HUDEP-2 (cell line): Measurements from ENCODE around the gene ORC6.
"Not testable (repeated sequence)": the region's sequence is repeated elsewhere in the genome, so short reads cannot be mapped to it uniquely, and the experiment has no call there.

ENCODE experiments used
- DNase-seq, 76 experiments: peaks; one replicate each; lab custom pipeline; 2025; ENCODE audit not compliant: unreplicated experiment in 76 of 76; lab: John Stamatoyannopoulos, UW

The ORC6 gene, protein sequence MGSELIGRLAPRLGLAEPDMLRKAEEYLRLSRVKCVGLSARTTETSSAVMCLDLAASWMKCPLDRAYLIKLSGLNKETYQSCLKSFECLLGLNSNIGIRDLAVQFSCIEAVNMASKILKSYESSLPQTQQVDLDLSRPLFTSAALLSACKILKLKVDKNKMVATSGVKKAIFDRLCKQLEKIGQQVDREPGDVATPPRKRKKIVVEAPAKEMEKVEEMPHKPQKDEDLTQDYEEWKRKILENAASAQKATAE

DNA sequence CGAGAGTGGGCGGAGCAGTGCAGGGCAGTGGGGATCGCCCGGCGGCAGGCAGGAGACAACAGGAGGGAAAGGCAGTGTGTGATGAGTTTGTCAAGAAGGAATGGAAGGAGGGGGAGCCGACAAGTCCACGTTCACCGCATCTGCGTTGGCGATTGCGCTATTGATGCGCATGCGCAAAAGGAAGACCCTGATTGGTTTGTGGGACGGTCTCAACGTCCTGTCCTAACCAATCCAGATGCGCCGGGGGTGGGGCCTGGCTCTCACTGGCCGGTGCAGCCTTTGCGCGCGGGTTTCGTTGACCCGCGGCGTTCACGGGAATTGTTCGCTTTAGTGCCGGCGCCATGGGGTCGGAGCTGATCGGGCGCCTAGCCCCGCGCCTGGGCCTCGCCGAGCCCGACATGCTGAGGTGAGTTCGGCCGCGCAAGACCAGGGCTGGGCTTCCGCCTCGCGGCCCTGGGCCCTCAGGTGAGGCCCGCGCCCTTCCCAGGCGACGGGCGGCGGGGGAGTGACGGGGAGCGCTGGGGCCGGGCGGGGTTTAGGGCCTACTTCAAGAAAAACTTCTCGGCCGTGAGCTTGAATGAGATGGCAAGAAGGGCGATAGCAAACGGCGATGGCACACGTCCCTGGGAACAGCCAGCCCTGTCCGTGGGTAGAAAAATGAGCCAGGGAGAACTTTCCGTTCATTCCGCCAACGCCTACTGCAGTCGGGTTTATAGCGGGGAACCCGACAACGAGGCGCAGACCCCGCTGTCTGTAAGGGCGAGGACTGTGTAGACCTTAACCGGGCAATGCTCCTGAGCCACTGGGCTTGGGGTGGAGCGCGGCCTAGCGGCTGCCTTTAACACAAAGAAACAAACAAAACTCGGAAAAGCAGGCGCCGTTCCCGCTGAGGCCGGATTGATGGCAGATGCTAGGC lies at the start of gene ORC6:
ORC6 (plus strand) TSS at position 295 of the 916 bp plus-strand sequence; CDS start at position 342, 47 bp downstream.
- DNase-seq = peak; percentile 78 to 99 (median 94)

DNA sequence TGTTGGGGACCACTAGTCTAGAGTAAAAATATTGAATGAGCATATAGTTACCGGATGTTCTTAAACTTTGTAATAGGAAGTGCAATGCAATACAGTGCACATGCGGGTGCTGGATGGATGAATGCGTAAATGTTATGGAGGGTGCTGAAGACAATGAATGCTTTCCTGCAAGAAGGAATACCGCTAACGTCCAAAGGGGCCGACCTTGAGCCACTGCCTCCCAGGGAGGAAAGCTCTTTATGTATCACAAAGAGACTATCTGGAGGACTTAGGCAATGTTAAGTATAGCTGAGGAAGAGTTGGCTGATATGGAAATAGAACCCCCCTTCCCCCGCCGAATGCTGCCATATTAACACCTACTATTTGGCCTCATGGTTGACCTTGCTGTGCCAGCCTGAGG lies 40.8 kb upstream of the ORC6 start:
- no peak for DNase-seq

DNA sequence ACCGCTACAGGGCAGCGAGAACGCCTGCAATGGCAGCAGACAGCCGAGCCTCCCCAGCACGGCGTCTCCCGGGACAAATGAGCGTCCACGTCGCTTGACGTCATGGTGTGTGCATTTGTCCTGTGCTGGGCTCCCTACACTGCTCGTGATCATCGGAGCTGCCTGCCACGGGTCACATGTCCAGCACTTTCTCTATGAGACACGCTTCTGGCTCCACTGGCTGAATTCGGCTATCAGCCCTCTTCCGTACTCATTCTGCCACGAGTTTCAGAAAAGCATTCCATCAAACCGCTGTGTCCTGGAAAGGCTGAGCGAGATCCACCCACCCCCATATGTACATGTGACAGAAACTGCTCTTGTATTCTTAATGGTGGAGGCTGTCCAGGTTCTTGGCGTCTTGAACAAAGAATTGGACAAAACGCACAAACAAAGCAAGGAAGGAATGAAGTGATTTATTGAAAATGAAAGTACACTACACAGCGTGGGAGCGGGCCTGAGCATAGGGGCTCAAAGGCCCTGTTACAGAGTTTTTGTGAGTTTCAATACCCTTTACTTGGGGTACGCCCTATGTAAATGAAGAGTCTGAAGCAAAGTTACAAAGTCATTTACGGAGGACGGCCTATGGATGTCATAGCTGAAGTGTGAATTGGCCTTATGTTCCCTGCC lies 39.7 kb upstream of the ORC6 start:
- no peak for DNase-seq

DNA sequence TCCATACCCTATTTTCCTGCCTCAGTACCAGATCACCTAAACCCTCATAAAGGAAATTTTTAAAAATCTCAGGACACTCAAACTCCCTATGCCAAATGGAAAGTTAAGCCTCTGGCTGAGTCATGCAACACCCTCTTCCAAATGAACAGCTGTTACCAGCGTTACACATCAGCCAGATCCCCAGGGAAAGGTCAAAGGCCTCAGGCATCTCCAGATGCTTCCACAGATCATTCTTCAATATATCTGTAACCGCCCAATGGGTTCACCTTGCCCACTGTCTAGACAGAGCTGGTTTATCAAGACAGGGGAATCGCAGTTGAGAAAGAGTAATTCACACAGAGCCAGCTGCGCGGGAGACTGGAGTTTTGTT lies 39.2 kb upstream of the ORC6 start:
- DNase-seq = no peak

DNA sequence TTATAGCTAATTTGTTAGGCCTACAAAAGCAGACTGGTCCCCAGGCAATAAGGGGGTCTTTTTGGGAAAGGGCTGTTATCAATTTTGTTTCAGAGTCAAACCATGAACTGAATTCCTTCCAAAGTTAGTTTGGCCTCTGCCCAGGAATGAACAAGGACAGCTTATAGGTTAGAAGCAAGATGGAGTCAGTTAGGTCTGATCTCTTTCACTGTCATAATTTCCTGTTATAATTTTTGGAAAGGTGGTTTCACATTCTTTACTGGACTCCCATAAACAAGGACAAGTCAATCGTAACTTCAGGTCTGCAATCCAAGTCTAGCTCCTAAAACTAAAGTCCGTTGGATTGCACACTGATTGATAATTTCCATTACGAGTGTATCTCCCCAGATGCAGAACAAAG lies 38.2 kb upstream of the ORC6 start:
- no peak for DNase-seq

DNA sequence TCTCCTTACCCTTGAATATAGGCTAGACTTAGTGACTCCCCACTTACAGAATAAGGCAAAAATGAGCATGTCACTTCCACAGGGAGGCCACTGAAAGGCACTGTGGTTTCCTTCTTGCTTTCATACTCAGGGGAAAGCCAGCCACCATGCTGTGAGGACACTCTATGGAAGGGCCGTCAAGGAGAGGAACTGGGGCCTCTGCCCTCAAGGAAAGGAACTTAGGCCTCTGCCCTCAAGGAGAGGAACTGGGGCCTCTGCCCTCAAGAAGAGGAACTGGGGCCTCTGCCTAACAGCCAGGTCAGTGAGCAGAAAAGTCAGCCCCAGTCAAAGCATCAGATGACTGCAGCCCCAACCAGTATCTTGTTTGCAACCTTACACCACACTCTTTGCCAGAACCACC lies 30.5 kb upstream of the ORC6 start:
- no peak for DNase-seq

DNA sequence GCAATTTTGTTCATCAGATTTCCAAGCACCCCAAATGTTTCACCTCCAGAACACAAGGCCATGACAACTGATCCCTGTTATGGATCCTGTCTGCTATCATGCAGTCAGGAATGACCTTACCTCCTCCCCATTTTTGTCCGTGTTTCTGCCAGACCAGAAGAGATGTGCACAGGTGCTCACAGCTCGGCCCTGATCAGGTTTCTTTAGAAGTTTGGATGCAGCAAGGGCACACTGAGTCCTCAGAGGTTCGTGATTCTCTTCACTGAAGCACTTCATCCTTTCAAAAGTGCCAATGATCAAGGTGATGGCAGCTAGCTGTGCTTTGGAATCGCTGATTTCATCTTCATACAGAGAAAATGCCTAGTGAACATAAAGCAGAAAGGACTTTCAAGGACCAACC lies 27.3 kb upstream of the ORC6 start:
- DNase-seq = no peak

DNA sequence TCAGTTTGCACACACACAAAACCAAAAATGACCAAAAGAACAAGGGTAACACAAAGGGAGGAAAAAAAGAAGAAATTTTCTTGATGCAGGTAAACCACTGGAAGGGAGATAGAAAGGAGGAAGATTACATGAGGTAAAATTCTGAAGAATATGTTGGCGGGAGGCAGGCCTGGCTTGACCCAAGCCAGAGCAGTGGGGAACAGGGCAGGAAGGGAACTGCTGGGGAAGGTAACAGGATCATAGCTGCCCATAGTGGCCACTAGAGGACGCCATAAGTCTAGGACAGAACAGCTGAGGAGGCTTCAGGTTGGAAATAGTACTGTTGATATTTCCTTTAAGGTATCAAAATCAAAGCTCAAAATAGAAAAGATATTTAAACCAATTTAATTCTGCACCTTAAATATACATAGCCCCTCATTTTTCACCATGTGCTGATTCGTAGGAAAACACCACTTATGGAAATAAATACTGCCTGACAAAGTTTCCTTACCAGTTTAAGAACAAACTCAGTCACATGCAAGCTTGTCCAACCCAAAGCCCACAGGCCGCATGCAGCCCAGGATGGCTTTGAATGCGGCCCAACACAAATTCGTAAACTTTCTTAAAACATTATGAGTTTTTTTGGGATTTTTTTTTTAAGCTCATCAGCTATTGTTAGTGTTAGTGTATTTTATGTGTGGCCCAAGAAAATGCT lies 16.0 kb upstream of the ORC6 start:
- peak in 49 of 76 experiments; percentile 4 to 66 (median 32) for DNase-seq

DNA sequence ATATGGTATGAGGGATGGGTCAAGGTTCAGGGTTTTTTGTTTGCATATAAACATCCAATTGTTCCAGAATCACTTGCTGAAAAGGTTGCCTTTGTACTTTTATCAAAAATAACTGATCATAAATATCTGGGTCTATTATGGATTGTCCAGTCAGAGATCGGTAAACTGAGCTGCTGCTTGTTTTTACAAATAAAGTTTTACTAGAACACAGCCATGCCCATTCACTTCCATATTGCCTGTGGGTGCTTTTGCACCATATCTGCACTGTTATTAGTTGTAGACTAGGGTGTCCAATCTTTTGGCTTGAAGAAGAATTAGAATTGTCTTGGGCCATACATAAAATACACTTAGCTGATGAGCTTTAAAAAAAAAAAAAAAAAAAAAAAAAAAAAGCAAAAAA lies 11.5 kb upstream of the ORC6 start:
- DNase-seq = not testable (repeated sequence)

DNA sequence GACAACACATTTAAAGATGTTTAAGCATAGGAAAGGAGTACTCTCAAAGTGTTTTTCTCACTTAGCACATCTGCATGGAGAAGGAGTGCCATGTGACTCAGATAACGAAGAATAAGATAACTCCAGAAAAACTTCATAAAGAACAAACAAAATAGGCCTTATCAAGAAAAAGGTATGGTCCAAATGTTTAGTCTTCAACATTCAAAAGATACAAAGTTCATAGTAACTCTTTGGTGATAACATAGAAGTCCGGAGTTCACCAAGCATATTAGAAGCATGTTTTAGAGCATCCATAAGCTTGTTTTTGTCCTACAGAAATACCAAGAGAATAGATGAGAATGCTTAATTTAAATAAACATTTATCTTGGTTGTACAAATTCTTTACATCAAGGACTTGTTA lies 7.6 kb upstream of the ORC6 start:
- not testable (repeated sequence) for DNase-seq

DNA sequence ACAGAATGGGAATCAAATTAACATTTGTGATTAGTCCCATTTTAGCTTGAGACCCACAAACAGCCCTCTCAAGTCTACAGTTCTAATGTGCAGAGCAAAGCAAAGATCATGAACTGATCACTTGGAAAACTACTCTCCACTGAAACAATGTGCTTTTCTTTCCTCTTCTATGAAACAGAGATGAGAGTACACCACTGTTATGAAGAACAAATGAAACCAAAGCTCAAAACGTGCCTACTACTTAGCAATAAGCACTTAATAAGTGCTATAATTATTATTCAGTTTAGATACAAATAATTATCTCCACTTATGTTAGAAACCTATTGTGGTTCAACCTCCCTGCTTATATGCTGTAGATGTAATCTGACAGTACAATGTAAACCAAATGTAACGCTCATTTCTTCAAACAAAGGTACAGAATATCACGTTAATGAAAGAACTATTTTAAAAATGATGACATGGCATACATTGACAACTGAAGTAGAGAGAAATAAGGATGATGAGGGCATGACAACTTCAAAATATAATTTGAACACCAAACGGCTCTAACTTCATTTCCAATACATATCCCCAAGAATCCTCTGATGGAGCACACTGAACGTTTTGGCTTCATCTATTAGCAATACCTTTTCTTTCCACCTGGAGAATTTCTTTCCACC lies 2.5 kb upstream of the ORC6 start:
- peak in 1 of 76 experiments; percentile 9 for DNase-seq

DNA sequence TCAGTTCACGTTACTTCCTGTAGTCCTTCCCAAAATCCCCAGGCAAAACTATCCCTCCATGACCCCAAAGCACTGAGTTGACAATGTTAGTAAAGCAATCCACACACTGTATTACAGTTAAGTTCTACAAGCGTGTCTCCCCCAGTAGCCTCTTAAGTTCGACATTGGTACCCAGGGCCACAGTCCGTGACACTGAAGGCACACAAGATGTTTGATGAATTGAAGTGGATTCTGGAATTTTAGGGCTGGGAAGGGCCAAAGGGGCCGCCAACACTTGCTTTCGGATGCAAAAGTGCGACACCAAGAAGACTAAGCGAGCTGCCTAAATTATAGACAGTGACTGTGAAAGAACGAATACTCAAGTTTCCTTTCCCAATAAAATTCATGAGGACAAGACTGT lies 2.0 kb upstream of the ORC6 start:
- DNase-seq = no peak

DNA sequence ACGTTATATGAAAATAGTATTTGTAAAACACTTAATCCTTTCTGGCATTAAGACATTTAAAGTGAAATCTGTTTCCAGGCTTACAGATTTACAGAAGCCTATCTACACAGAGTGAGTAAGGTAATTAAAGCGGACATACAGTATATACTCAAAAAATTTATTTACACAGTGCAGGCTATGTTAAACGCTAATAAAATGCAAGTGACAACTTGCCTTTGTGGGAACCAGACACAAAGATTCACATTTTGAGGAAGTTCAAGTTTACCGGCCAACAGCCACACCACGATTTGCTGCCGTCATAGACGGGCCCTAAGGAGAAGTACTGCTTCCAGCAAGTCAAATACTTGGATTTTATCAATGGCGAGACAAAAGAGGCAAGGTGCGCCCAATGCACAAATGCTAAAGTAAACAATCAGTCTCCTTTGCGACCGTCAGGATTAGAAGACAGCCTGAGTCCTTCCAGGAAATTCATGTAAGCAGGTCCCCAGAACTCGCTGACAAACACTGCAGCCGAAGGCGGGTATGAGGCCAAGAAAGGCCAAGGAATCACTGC lies 1.3 kb upstream of the ORC6 start:
- DNase-seq = peak in 12 of 76 experiments; percentile 5 to 55 (median 26)

DNA sequence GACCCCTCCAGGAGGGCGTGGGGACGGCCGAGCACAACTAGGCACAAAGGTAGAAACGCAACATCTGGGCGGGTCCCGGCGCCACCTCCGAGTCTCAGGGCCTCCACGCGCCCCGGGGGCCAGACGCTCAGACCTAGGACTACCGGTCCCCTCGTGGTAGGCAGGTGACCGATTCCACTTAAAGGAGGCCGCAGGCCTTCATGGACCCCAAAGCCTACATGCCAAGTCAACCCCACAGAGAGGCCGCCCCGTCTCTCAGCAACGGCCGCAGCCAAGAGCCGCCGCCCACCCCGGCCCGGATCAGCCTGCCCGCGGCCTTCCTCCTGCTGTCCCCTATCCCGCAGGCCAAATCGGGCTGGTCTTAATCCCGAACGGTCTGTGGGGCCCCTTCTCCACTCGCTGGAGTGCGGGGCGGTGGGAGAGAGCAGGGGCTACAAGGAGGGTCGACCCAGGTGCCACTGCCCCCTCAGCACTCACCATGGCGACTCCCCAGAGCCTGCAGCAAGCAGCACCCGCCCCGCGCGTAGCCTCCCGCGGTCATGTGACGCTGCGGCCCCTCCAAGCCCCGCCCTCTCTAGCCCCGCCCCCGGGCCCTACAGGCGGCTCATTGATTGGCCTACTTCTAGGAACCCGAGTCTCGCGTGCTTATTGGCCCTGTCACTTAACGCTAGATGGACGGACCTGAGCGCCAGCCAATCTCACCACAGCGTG lies 650 bp upstream of the ORC6 start, which contains the start of gene VPS35:
VPS35 (minus strand) TSS at position 525 of the 711 bp plus-strand sequence; CDS start at position 480, 45 bp downstream.
- DNase-seq = peak; percentile 83 to 99 (median 97)

DNA sequence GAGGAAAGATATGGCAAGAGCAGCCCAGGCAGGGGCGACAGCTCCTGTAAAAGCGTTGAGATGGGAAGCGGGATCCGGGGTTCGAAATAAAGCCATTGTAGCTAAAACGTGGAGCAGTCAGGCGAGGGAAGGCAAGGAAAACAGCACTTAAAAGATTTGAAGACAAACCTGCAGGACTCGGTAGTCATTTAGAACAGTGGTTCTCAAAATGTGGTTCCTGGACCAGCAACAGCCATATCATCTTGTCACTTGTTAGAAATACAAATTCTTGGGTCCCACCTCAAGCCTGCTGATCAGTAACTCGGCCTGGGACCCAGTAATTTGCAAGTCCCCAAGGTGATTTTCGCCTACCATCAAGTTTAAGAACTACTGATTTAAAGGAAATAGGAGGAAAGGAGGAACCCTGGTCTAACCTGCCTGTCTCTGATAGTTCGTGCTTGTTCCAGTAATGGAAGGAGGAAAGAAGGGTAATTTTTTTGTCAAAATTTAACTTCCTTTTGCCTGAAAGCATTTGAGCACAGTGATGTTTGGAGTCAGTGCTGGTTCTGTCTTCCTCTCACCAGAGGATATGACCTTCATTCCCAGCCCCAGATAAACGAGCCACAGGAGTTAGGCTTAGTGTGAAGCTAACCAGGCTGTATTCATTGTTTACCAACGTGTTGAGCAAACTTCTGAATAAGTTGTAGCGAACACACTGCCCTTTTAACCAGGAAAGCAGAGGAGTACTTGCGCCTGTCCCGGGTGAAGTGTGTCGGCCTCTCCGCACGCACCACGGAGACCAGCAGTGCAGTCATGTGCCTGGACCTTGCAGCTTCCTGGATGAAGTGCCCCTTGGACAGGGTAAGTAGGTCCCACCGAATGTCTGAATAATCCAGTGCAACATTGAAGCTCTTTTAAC lies 1.1 kb downstream of the ORC6 start:
- DNase-seq = peak in 10 of 76 experiments; percentile 5 to 28 (median 12)

DNA sequence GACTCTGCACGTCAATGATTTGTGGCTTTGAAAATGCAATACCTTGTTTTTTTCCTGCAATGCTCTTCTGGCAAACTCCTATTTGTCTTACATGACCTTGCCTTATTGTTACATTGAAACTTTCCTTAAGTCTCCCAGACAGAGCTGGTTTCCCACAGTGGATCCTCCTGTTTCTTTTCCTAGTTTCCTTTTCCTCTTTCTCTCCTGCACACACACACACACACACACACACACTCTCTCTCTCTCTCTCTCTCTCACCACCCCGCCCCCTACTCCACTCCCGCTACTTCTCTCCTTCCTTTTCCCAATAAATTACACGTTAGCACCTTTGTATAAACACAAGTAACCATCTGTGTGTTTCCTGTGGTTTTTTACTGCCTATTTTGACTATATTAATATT lies 2.3 kb downstream of the ORC6 start:
- DNase-seq = no peak

DNA sequence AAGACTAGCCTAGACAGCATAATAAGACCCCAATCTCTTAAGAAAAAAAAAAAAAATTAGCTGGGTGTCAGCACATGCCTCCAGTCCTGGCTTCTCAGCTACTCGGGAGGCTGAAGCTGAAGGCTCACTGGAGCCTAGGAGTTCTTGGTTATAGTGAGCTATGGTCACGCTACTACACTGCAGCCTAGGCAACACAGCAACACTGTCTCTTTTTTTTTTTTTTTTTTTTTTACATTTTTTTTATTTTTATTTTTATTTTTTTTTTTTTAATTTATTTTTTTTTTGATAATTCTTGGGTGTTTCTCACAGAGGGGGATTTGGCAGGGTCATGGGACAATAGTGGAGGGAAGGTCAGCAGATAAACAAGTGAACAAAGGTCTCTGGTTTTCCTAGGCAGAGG lies 4.1 kb downstream of the ORC6 start:
- DNase-seq = no peak

DNA sequence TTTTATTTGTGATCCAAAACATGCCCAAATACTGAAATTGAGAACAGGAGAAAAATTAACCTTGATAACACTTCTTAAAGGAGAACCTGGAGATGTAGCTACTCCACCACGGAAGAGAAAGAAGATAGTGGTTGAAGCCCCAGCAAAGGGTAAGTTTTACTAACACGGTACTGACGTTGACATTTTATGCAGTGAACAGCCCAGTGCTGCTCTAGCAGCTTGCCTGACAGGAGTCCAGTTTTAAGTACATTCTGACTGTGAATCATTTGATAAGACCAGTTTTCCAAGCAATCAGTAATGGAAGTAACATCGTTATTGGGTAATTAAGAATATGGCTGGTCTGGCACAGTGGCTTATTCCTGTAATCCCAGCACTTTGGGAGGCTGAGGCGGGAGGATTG lies 6.5 kb downstream of the ORC6 start:
- DNase-seq = no peak
